ENCODE measurements around the gene ACTR3. TPM values are rescaled to one million over a fixed set of nuclear protein-coding genes. Genes with fewer than 3 reads are reported as not detected.

The ACTR3 gene
- total and polyA plus RNA-seq, 2 donors (not counting 1 experiment from before 2014, with no cell fraction given), result 64.3 to 249 TPM

DNA sequence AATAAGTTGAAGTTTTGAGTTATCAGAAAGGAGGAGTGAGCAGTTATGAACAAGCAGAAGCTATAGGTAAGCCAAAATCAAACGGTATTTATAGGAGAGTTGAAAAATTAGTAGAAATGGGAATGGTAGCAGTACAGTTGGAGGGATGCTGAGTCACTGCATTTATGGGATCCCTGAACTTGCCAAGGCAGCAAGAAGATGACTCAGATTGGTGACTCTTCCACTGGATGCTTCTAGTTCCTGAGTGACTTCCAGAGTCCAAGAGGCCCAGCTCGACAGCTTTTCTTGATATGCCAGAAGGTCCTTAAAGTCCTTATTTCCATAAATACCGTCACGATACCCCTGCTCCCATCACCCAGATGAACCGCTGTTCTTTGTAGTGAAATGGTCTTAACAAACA, 31.1 kb upstream of the ACTR3 start:
- WGBS (ENCODE audit: insufficient coverage), result 100% methylated on average over 1 of the region's 5 CpGs
- H3K9me3 ChIP-seq (ENCODE audit: control extremely low read depth in 1 of 3, control insufficient read depth in 2 of 3, insufficient read depth in 1 of 3, low read length in 2 of 3), result no peaks in the 10 kb centered on the region
- TF ChIP-seq, protein P1, sequence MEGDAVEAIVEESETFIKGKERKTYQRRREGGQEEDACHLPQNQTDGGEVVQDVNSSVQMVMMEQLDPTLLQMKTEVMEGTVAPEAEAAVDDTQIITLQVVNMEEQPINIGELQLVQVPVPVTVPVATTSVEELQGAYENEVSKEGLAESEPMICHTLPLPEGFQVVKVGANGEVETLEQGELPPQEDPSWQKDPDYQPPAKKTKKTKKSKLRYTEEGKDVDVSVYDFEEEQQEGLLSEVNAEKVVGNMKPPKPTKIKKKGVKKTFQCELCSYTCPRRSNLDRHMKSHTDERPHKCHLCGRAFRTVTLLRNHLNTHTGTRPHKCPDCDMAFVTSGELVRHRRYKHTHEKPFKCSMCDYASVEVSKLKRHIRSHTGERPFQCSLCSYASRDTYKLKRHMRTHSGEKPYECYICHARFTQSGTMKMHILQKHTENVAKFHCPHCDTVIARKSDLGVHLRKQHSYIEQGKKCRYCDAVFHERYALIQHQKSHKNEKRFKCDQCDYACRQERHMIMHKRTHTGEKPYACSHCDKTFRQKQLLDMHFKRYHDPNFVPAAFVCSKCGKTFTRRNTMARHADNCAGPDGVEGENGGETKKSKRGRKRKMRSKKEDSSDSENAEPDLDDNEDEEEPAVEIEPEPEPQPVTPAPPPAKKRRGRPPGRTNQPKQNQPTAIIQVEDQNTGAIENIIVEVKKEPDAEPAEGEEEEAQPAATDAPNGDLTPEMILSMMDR (IDR thresholded peaks at IDR 0.05), result no peak
- TF ChIP-seq EZH2 (IDR thresholded peaks at IDR 0.05; ENCODE audit: borderline replicate concordance, insufficient read depth, low read depth, low read length, poor library complexity, severe bottlenecking), result no peak
- H2AFZ ChIP-seq (ENCODE audit: insufficient read depth, low read depth, low read length, poor library complexity, severe bottlenecking), result no peak overlapping the region
- Mint-ChIP-seq H3K27me3 (no peaks in the 10 kb centered on the region), H3K9me3 (ENCODE audit: insufficient read depth) (peaks cover 3% of the 10 kb centered on the region), H3K4me1 (peaks cover 84% of the 10 kb centered on the region), H3K4me3 (peak overlapping the region; percentile 35), H3K27ac (peak overlapping the region; percentile 70)
- peak overlapping the region; percentile 72 for H3K4me2 ChIP-seq (replicated peaks; ENCODE audit: low read depth, low read length, poor library complexity, severe bottlenecking)
- H3K27ac ChIP-seq (ENCODE audit: low read length in 2 of 2), result peak overlapping the region; percentile 89 to 96
- CTCF ChIA-PET, result interaction anchor here (1.1 kb wide), 1 partner anchor 31 kb away, joined by 3 read pairs; the partner anchor contains the start of gene ACTR3
- DNase-seq (no peak), ATAC-seq (ENCODE audit: low read depth) (no peak)
- peaks cover 26% of the 10 kb centered on the region for H3K79me2 ChIP-seq (ENCODE audit: control insufficient read depth, insufficient read depth, low read length)
- peak overlapping the region; percentile 53 for H3K9ac ChIP-seq (ENCODE audit: low read length)
- POLR2A ChIA-PET, result interaction anchor here (0.6 kb wide), 1 partner anchor 49 kb away, joined by 13 read pairs; no protein-coding TSS in a partner anchor
- H4K20me1 ChIP-seq (ENCODE audit: control insufficient read depth, insufficient read depth, low read length, poor library complexity, severe bottlenecking), result no peaks in the 10 kb centered on the region
- peaks cover 83 to 88% of the 10 kb centered on the region in 2 donors for H3K4me1 ChIP-seq (ENCODE audit: control insufficient read depth in 2 of 2, insufficient read depth in 2 of 2, low read length in 2 of 2)
- H3K4me3 ChIP-seq (ENCODE audit: control extremely low read depth in 1 of 5, extremely low read depth in 1 of 5, insufficient read depth in 1 of 5, low read depth in 2 of 5, low read length in 4 of 5), result peak overlapping the region in 1 of 5 experiments; percentile 44
- intact Hi-C loops (cut with micrococcal nuclease), result loop anchor here (1.0 to 5.0 kb wide), 4 partner anchors 31 to 102 kb away; partner anchors contain the start of gene SLC35F5
- H3K36me3 ChIP-seq (replicated peaks in 1 of 2; ENCODE audit: control extremely low read depth in 1 of 2, control insufficient read depth in 1 of 2, extremely low read depth in 1 of 2, insufficient read depth in 2 of 2, low read length in 1 of 2), result no peaks in the 10 kb centered on the region
- no peaks in the 10 kb centered on the region for H3K27me3 ChIP-seq (replicated peaks in 1 of 4; ENCODE audit: control extremely low read depth in 1 of 4, control insufficient read depth in 3 of 4, insufficient read depth in 4 of 4, low read length in 3 of 4)

DNA sequence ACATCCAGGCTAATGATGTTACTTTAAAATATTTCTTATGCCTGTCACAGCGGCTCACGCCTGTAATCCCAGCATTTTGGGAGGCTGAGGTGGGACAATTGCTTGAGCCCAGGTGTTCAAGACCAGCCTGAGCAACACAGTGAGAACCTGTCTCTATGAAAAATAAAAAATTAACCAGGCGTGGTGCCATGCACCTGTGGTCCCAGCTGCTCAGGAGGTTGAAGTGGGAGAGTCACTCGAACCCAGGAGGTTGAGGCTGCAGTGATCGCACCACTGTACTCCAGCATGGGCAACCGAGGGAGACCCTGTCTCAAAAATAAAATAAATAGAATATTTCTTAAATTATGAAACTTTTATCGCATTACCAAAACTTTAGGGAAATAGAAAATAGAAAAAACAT, 28.1 kb upstream of the ACTR3 start:
- POLR2A ChIA-PET, result no interaction called here
- no peaks in the 10 kb centered on the region for H3K36me3 ChIP-seq (replicated peaks in 1 of 2; ENCODE audit: control extremely low read depth in 1 of 2, control insufficient read depth in 1 of 2, extremely low read depth in 1 of 2, insufficient read depth in 2 of 2, low read length in 1 of 2)
- H3K27me3 Mint-ChIP-seq, result no peaks in the 10 kb centered on the region
- ATAC-seq (ENCODE audit: low read depth), result no peak
- peak overlapping the region; percentile 89 to 96 for H3K27ac ChIP-seq (ENCODE audit: low read length in 2 of 2)
- H3K4me3 Mint-ChIP-seq, result peak overlapping the region; percentile 48
- H4K20me1 ChIP-seq (ENCODE audit: control insufficient read depth, insufficient read depth, low read length, poor library complexity, severe bottlenecking), result no peaks in the 10 kb centered on the region
- no peaks in the 10 kb centered on the region for H3K27me3 ChIP-seq (replicated peaks in 1 of 4; ENCODE audit: control extremely low read depth in 1 of 4, control insufficient read depth in 3 of 4, insufficient read depth in 4 of 4, low read length in 3 of 4)
- CTCF ChIA-PET, result no interaction called here
- peak overlapping the region in 2 of 5 experiments; percentile 3 to 26 for H3K4me3 ChIP-seq (ENCODE audit: control extremely low read depth in 1 of 5, extremely low read depth in 1 of 5, insufficient read depth in 1 of 5, low read depth in 2 of 5, low read length in 4 of 5)
- H3K9me3 ChIP-seq (ENCODE audit: control extremely low read depth in 1 of 3, control insufficient read depth in 2 of 3, insufficient read depth in 1 of 3, low read length in 2 of 3), result no peaks in the 10 kb centered on the region
- H3K9me3 Mint-ChIP-seq (ENCODE audit: insufficient read depth), result peaks cover 3% of the 10 kb centered on the region
- intact Hi-C loops (cut with micrococcal nuclease), result no loop called here
- H3K79me2 ChIP-seq (ENCODE audit: control insufficient read depth, insufficient read depth, low read length), result peaks cover 17% of the 10 kb centered on the region
- 0% methylated on average over 3 of the region's 7 CpGs for WGBS (ENCODE audit: insufficient coverage)
- no peak overlapping the region for H2AFZ ChIP-seq (ENCODE audit: insufficient read depth, low read depth, low read length, poor library complexity, severe bottlenecking)
- peak overlapping the region; percentile 65 for H3K4me2 ChIP-seq (replicated peaks; ENCODE audit: low read depth, low read length, poor library complexity, severe bottlenecking)
- peak overlapping the region; percentile 87 for H3K27ac Mint-ChIP-seq
- peaks cover 82% of the 10 kb centered on the region for H3K4me1 Mint-ChIP-seq
- peak; percentile 37 for DNase-seq
- H3K9ac ChIP-seq (ENCODE audit: low read length), result peak overlapping the region; percentile 28
- H3K4me1 ChIP-seq (ENCODE audit: control insufficient read depth in 2 of 2, insufficient read depth in 2 of 2, low read length in 2 of 2), result peaks cover 79 to 81% of the 10 kb centered on the region in 2 donors
- TF ChIP-seq, protein P1 (IDR thresholded peaks at IDR 0.05), result no peak
- no peak for TF ChIP-seq EZH2 (IDR thresholded peaks at IDR 0.05; ENCODE audit: borderline replicate concordance, insufficient read depth, low read depth, low read length, poor library complexity, severe bottlenecking)
